Smooth muscle cell (in vitro differentiated cells): ENCODE measurements around the gene LCAT. TPM values are rescaled to one million over a fixed set of nuclear protein-coding genes. Genes with fewer than 3 reads are reported as not detected.

Experiments used
- DNase-seq: peaks from one replicate; lab custom pipeline; 2025; ENCODE audit not compliant: unreplicated experiment; lab: John Stamatoyannopoulos, UW
- H2AFZ ChIP-seq: fragments of 200-600 bp; sonication (generic); 2 replicates; pipeline ENCODE4 v1.6.0; 2016; ENCODE audit warnings: antibody characterized with exemption, low read depth, mild to moderate bottlenecking
- H3F3A ChIP-seq: fragments of 200-600 bp; sonication (generic); 2 replicates; pipeline ENCODE4 v1.6.0; 2017; ENCODE audit warnings: antibody characterized with exemption, low read depth
- H3K27ac ChIP-seq: fragments of 200-600 bp; sonication (generic); 2 replicates; pipeline ENCODE4 v1.5.1; 2016; ENCODE audit warnings: low read depth, mild to moderate bottlenecking
- H3K27me3 ChIP-seq: fragments of 200-600 bp; sonication (generic); 2 replicates; pipeline ENCODE4 v1.6.1; 2016; ENCODE audit warnings: low read depth, mild to moderate bottlenecking
- H3K36me3 ChIP-seq: fragments of 200-600 bp; sonication (generic); 2 replicates; pipeline ENCODE4 v1.5.1; 2016; ENCODE audit warnings: low read depth
- H3K4me1 ChIP-seq: fragments of 200-600 bp; sonication (generic); 2 replicates; pipeline ENCODE4 v1.5.1; 2016; ENCODE audit warnings: low read depth
- H3K4me2 ChIP-seq: fragments of 200-600 bp; sonication (generic); 2 replicates; pipeline ENCODE4 v1.6.0; 2016; ENCODE audit warnings: mild to moderate bottlenecking
- H3K4me3 ChIP-seq: fragments of 200-600 bp; sonication (generic); 2 replicates; pipeline ENCODE4 v1.5.1; 2016; ENCODE audit warnings: mild to moderate bottlenecking
- H3K79me2 ChIP-seq: fragments of 200-600 bp; sonication (generic); 2 replicates; pipeline ENCODE4 v1.6.0; 2016; ENCODE audit warnings: low read depth, mild to moderate bottlenecking
- H3K9ac ChIP-seq: fragments of 200-600 bp; sonication (generic); 2 replicates; pipeline ENCODE4 v1.6.0; 2016; ENCODE audit warnings: low read depth
- H3K9me3 ChIP-seq: fragments of 200-600 bp; sonication (generic); replicated peaks from 2 replicates; pipeline ENCODE4 v1.5.1; 2016; ENCODE audit warnings: low read depth
- H4K20me1 ChIP-seq: fragments of 200-600 bp; sonication (generic); 2 replicates; pipeline ENCODE4 v1.6.0; 2016; ENCODE audit warnings: low read depth
- WGBS: methylation state at CpG from one replicate; pipeline ENCODE4 v1.1.7; 2016; ENCODE audit warnings: low lambda C conversion rate; 5-methylcytosine and 5-hydroxymethylcytosine counted together
- polyA plus RNA-seq: library from polyadenylated mRNA; unstranded; fragments of >200 nt; fragmentation: Nextera tagmentation; extraction: Ambion mirVana; gene quantifications from 2 replicates; pipeline ENCODE4 v1.2.1, GENCODE V29; 2016
- total RNA-seq: library from RNA; depleted of rRNA; stranded (reverse); fragments of >200 nt; gene quantifications from 2 replicates; pipeline ENCODE4 v1.2.3, GENCODE V29; 2014
- TF ChIP-seq, protein P1 (sequence below): fragments of 200-600 bp; sonication (generic); IDR thresholded peaks from 2 replicates; pipeline ENCODE4 v1.5.1; 2017; ENCODE audit warnings: borderline replicate concordance, mild to moderate bottlenecking, antibody characterized with exemption; ENCODE audit not compliant: insufficient read depth, poor library complexity, severe bottlenecking

LCAT gene
- total and polyA plus RNA-seq, 2 experiments from 2014 or later = 14.3 to 34.6 TPM

DNA sequence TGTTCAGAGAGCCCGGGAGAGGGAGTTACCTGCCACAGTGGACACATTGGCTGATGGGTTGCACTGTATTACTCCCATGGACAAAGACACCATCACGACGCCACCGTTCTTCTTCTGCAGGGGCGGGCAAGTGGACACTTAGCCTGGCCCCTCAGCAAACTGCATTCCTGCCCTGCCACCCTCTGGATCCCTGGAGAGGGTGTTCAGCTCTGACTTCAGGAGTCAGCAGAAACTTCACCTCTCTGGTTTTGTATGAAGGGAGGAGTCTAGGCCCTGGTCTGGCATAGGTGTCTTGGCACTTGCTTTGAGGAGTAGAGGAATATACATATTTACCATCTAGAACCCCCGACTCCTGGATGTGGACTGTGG lies 46.1 kb upstream of the LCAT start:
- H3K27me3 ChIP-seq = no peaks in the 10 kb centered on the region

DNA sequence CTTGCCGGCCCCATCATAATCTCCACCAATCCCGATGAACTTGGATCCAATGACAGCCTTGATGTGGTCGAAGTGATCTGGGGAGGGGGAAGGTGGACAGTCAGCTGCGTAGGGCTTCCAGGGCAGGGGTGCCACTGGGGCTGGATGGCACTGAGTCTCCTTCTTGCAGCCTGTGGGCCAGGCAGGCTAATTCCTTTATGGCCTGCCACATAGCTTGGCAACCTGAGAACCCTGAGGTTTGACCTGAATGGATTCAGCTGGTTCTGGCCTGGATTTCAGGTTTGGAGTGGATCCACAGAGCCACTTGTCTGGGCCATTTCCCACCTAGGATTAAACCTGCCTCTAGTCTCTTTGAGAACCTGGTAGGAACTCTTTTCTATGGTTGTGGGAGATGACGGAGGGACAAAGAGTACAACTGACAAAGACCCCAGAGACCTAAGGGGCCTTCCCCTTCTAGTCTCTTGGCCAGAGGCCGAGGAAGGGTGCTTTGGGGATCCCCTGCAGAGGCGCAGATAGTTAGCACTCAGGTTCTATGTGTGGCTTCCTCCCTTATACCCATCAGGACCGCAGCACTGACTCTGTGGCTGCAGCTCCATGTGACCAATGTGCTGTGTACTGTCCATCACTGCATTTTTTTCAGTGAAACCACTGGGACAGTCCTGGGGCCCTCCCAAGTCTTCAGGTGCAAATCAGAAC lies 45.5 kb upstream of the LCAT start:
- H3K27ac ChIP-seq = no peak overlapping the region
- H3K4me3 ChIP-seq = no peak overlapping the region
- no peak overlapping the region for H3K4me2 ChIP-seq
- H3K4me1 ChIP-seq = no peaks in the 10 kb centered on the region
- TF ChIP-seq, protein P1, sequence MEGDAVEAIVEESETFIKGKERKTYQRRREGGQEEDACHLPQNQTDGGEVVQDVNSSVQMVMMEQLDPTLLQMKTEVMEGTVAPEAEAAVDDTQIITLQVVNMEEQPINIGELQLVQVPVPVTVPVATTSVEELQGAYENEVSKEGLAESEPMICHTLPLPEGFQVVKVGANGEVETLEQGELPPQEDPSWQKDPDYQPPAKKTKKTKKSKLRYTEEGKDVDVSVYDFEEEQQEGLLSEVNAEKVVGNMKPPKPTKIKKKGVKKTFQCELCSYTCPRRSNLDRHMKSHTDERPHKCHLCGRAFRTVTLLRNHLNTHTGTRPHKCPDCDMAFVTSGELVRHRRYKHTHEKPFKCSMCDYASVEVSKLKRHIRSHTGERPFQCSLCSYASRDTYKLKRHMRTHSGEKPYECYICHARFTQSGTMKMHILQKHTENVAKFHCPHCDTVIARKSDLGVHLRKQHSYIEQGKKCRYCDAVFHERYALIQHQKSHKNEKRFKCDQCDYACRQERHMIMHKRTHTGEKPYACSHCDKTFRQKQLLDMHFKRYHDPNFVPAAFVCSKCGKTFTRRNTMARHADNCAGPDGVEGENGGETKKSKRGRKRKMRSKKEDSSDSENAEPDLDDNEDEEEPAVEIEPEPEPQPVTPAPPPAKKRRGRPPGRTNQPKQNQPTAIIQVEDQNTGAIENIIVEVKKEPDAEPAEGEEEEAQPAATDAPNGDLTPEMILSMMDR = no peak
- H4K20me1 ChIP-seq = no peaks in the 10 kb centered on the region
- no peak overlapping the region for H2AFZ ChIP-seq
- H3F3A ChIP-seq = no peaks in the 10 kb centered on the region
- DNase-seq = no peak
- no peaks in the 10 kb centered on the region for H3K79me2 ChIP-seq
- H3K36me3 ChIP-seq = no peaks in the 10 kb centered on the region
- 81% methylated on average over 8 of the region's 8 CpGs for WGBS
- no peaks in the 10 kb centered on the region for H3K27me3 ChIP-seq
- H3K9ac ChIP-seq = no peak overlapping the region
- H3K9me3 ChIP-seq = no peaks in the 10 kb centered on the region

More for the DNA sequence above, 46.1 kb upstream of the LCAT start:
- no peak overlapping the region for H3K27ac ChIP-seq
- no peak overlapping the region for H3K4me2 ChIP-seq
- H2AFZ ChIP-seq = no peak overlapping the region
- H3K9me3 ChIP-seq = no peaks in the 10 kb centered on the region
- no peaks in the 10 kb centered on the region for H3K79me2 ChIP-seq
- no peak overlapping the region for H3K9ac ChIP-seq
- no peak overlapping the region for H3K4me3 ChIP-seq
- H3F3A ChIP-seq = no peaks in the 10 kb centered on the region
- 91% methylated on average over 6 of the region's 6 CpGs for WGBS
- DNase-seq = no peak
- no peaks in the 10 kb centered on the region for H3K36me3 ChIP-seq
- no peaks in the 10 kb centered on the region for H4K20me1 ChIP-seq
- no peaks in the 10 kb centered on the region for H3K4me1 ChIP-seq
- TF ChIP-seq, protein P1 = no peak

DNA sequence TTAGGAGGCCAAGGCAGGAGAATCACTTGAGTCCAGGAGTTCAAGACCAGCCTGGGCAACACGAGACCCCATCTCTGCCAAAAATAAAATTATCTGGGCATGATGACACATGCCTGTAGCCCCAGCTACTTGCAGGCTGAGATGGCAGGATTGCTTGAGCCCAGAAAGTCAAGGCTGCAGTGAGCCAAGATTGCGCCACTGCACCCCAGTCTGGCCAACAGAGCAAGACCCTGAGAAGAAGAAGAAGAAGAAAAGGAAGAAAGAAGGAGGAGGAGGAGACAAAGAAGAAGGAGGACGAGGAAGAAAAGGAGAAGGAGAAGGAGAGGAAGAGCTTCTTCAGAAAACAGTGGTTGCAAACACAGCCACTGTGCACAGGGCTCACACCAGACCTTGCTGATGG lies 44.8 kb upstream of the LCAT start:
- Histone ChIP-seq H3K4me3 (no peak overlapping the region), H3K27ac (no peak overlapping the region), H3K79me2 (no peaks in the 10 kb centered on the region), H3K36me3 (no peaks in the 10 kb centered on the region), H4K20me1 (no peaks in the 10 kb centered on the region), H3K9ac (no peak overlapping the region), H2AFZ (no peak overlapping the region), H3K4me2 (no peak overlapping the region), H3K9me3 (no peaks in the 10 kb centered on the region), H3K27me3 (no peaks in the 10 kb centered on the region), H3K4me1 (no peaks in the 10 kb centered on the region), H3F3A (no peaks in the 10 kb centered on the region)
- no peak for DNase-seq
- WGBS = 85% methylated on average over 3 of the region's 3 CpGs
- TF ChIP-seq, protein P1 = no peak
